ENCODE measurements around the gene HSPA12B.

DNA sequence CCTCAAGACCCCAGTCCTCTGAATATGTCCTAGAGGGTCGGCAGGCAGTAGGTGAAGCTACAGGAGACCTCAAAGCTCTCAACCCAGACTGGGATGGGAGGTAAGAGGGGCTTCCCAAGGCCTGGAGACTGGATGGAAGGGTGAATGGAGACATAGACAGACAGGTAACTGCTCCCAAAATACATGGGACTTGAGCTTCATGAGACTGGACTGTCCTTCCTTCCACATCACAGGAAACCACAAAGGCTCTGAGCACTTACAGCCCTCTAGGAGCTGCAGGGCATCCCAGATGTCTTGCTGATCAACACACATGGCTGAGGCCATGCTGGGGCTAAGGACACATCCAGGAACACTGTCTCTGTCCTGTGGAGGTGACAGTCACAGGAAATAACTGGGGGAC is 11.6 kb downstream of the HSPA12B start:
- TF ChIP-seq, protein P1, sequence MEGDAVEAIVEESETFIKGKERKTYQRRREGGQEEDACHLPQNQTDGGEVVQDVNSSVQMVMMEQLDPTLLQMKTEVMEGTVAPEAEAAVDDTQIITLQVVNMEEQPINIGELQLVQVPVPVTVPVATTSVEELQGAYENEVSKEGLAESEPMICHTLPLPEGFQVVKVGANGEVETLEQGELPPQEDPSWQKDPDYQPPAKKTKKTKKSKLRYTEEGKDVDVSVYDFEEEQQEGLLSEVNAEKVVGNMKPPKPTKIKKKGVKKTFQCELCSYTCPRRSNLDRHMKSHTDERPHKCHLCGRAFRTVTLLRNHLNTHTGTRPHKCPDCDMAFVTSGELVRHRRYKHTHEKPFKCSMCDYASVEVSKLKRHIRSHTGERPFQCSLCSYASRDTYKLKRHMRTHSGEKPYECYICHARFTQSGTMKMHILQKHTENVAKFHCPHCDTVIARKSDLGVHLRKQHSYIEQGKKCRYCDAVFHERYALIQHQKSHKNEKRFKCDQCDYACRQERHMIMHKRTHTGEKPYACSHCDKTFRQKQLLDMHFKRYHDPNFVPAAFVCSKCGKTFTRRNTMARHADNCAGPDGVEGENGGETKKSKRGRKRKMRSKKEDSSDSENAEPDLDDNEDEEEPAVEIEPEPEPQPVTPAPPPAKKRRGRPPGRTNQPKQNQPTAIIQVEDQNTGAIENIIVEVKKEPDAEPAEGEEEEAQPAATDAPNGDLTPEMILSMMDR (IDR thresholded peaks at IDR 0.05) = no peak
- no peak for TF ChIP-seq POLR2A (IDR thresholded peaks at IDR 0.05)

All from prostate gland (tissue), 2 donors.